ENCODE results near the gene UBR2. TPM values are rescaled to one million over a fixed set of nuclear protein-coding genes. Genes with fewer than 3 reads are reported as not detected.

UBR2 gene
- total and polyA plus RNA-seq, 7 donors = 9.4 to 40.2 (median 33.6) TPM

GRCh38 chr6:42522036-42522435 lies 41.8 kb upstream of the UBR2 start:
- no peak overlapping the region for H3K4me3 ChIP-seq
- no peaks in the 10 kb centered on the region for H3K9me3 ChIP-seq
- no peak for TF ChIP-seq CTCF (IDR thresholded peaks at IDR 0.05)
- no peak for DNase-seq
- WGBS, 3 donors = 79 to 87% (median 81%) methylated on average over 2 of the region's 2 CpGs
- intact Hi-C loops (cut with DNase I) = no loop called here
- H3K36me3 ChIP-seq (ENCODE audit: insufficient read depth in 1 of 2, low read depth in 1 of 2) = no peaks in the 10 kb centered on the region
- no peak for ATAC-seq
- H3K27me3 ChIP-seq (ENCODE audit: insufficient read depth in 3 of 3, low read length in 2 of 3) = no peaks in the 10 kb centered on the region
- H3K27ac ChIP-seq = no peak overlapping the region
- no peaks in the 10 kb centered on the region for H3K4me1 ChIP-seq

- WGBS, 3 donors = 81 to 82% (median 81%) methylated on average over 8 of the region's 8 CpGs
- H3K9me3 ChIP-seq = no peaks in the 10 kb centered on the region
- no peak overlapping the region for H3K27ac ChIP-seq
- ATAC-seq = no peak
- H3K4me1 ChIP-seq = no peaks in the 10 kb centered on the region
- DNase-seq = no peak
- H3K27me3 ChIP-seq (ENCODE audit: insufficient read depth in 3 of 3, low read length in 2 of 3) = no peaks in the 10 kb centered on the region
- H3K36me3 ChIP-seq (ENCODE audit: insufficient read depth in 1 of 2, low read depth in 1 of 2) = no peaks in the 10 kb centered on the region
- intact Hi-C loops (cut with DNase I) = no loop called here
- H3K4me3 ChIP-seq = no peak overlapping the region
- no peak for TF ChIP-seq CTCF (IDR thresholded peaks at IDR 0.05)
Observed at GRCh38 chr6:42522942-42523814, 40.7 kb upstream of the UBR2 start.

GRCh38 chr6:42525206-42525605 lies 38.6 kb upstream of the UBR2 start:
- DNase-seq = no peak
- H3K4me1 ChIP-seq = no peaks in the 10 kb centered on the region
- WGBS, 3 donors = 82 to 85% (median 85%) methylated on average over 4 of the region's 4 CpGs
- no peak for ATAC-seq
- no peak overlapping the region for H3K4me3 ChIP-seq
- H3K9me3 ChIP-seq = no peaks in the 10 kb centered on the region
- no peak for TF ChIP-seq CTCF (IDR thresholded peaks at IDR 0.05)
- H3K27me3 ChIP-seq (ENCODE audit: insufficient read depth in 3 of 3, low read length in 2 of 3) = no peaks in the 10 kb centered on the region
- no peaks in the 10 kb centered on the region for H3K36me3 ChIP-seq (ENCODE audit: insufficient read depth in 1 of 2, low read depth in 1 of 2)
- no peak overlapping the region for H3K27ac ChIP-seq
- intact Hi-C loops (cut with DNase I) = no loop called here

GRCh38 chr6:42526616-42527015 lies 37.2 kb upstream of the UBR2 start:
- no peaks in the 10 kb centered on the region for H3K27me3 ChIP-seq (ENCODE audit: insufficient read depth in 3 of 3, low read length in 2 of 3)
- H3K9me3 ChIP-seq = no peaks in the 10 kb centered on the region
- H3K36me3 ChIP-seq (ENCODE audit: insufficient read depth in 1 of 2, low read depth in 1 of 2) = no peaks in the 10 kb centered on the region
- no peak overlapping the region for H3K27ac ChIP-seq
- ATAC-seq (no peak), DNase-seq (no peak)
- no peak overlapping the region for H3K4me3 ChIP-seq
- 88 to 93% (median 93%) methylated on average over 3 of the region's 3 CpGs for WGBS, 3 donors
- intact Hi-C loops (cut with DNase I) = no loop called here
- TF ChIP-seq CTCF (IDR thresholded peaks at IDR 0.05) = no peak
- no peaks in the 10 kb centered on the region for H3K4me1 ChIP-seq

GRCh38 chr6:42527204-42527603 lies 36.6 kb upstream of the UBR2 start:
- no peak for TF ChIP-seq CTCF (IDR thresholded peaks at IDR 0.05)
- Histone ChIP-seq H3K9me3 (no peaks in the 10 kb centered on the region), H3K27ac (no peak overlapping the region), H3K4me3 (no peak overlapping the region), H3K27me3 (ENCODE audit: insufficient read depth in 3 of 3, low read length in 2 of 3) (no peaks in the 10 kb centered on the region), H3K4me1 (no peaks in the 10 kb centered on the region), H3K36me3 (ENCODE audit: insufficient read depth in 1 of 2, low read depth in 1 of 2) (no peaks in the 10 kb centered on the region)
- DNase-seq = no peak
- intact Hi-C loops (cut with DNase I) = no loop called here
- no peak for ATAC-seq
- WGBS, 3 donors = 96 to 100% (median 97%) methylated on average over 1 of the region's 1 CpG
